ENCODE data around the gene GRIN2C. TPM values are rescaled to one million over a fixed set of nuclear protein-coding genes. Genes with fewer than 3 reads are reported as not detected.

Gene GRIN2C
- total and polyA plus RNA-seq, 2 donors (not counting 3 experiments of a cell fraction or from before 2014, with no cell fraction given), result 0.04 to 0.60 TPM

GRCh38 chr17:74833501-74834377, 25.9 kb downstream of the GRIN2C start:
- Histone ChIP-seq H3K9me3 (replicated peaks; ENCODE audit: control insufficient read depth, insufficient read depth, low read length) (no peaks in the 10 kb centered on the region), H3K4me2 (ENCODE audit: insufficient read depth, low read length) (no peak overlapping the region), H3K9ac (replicated peaks; ENCODE audit: extremely low read depth, insufficient read depth, low read length) (no peak overlapping the region), H3K27me3 (ENCODE audit: control insufficient read depth in 2 of 2, insufficient read depth in 2 of 2, low read length in 2 of 2) (no peaks in the 10 kb centered on the region), H2AFZ (ENCODE audit: low read depth, low read length) (no peak overlapping the region), H3K4me1 (ENCODE audit: control insufficient read depth, extremely low read depth, insufficient read depth, low read length) (no peaks in the 10 kb centered on the region), H3K4me3 (replicated peaks in 1 of 3; ENCODE audit: insufficient read depth in 1 of 3, low read depth in 1 of 3, low read length in 3 of 3) (no peak overlapping the region), H3K79me2 (ENCODE audit: control insufficient read depth, insufficient read depth, low read length) (no peaks in the 10 kb centered on the region), H3K36me3 (ENCODE audit: control insufficient read depth in 2 of 2, extremely low read depth in 1 of 2, insufficient read depth in 2 of 2, low read length in 2 of 2) (no peaks in the 10 kb centered on the region), H3K27ac (ENCODE audit: insufficient read depth, low read depth, low read length) (no peak overlapping the region), H3K9me1 (replicated peaks; ENCODE audit: control insufficient read depth, extremely low read depth, insufficient read depth, low read length) (no peaks in the 10 kb centered on the region), H4K20me1 (replicated peaks; ENCODE audit: control insufficient read depth, extremely low read depth, insufficient read depth, low read length) (no peaks in the 10 kb centered on the region)
- FAIRE-seq (no peak), DNase-seq (ENCODE audit: low read depth, low spot score) (no peak)
- TF ChIP-seq MAX (IDR thresholded peaks at IDR 0.05; ENCODE audit: insufficient read depth, insufficient read length), result no peak
- no peak for TF ChIP-seq POLR2A (IDR thresholded peaks at IDR 0.05; ENCODE audit: low read depth, low read length)
- TF ChIP-seq POLR2AphosphoS5 (IDR thresholded peaks at IDR 0.05; ENCODE audit: insufficient read depth, low read depth, low read length), result no peak
- no peak for TF ChIP-seq EZH2 (IDR thresholded peaks at IDR 0.05; ENCODE audit: borderline replicate concordance, low read depth, low read length, severe bottlenecking)
- no peak for TF ChIP-seq JUN (IDR thresholded peaks at IDR 0.05; ENCODE audit: borderline replicate concordance, insufficient read depth, insufficient read length, low read depth)
- no peak for TF ChIP-seq GATA2 (IDR thresholded peaks at IDR 0.05; ENCODE audit: insufficient read depth, insufficient read length, low read depth, low read length)
- no peak for TF ChIP-seq FOS (IDR thresholded peaks at IDR 0.05; ENCODE audit: borderline replicate concordance, insufficient read depth, low read length)
- TF ChIP-seq MYC (IDR thresholded peaks at IDR 0.05; ENCODE audit: low read depth, low read length), result no peak
- CTCF ChIA-PET, result interaction anchor here (1.2 to 2.5 kb wide), 2 partner anchors 9 to 27 kb away, joined by 4 to 15 read pairs; no protein-coding TSS in a partner anchor
- dilution Hi-C loops (cut with MboI; ENCODE audit: extremely low pct_ligation_motif_present, low sequenced_read_pairs) (no loop called here), intact Hi-C loops (cut with micrococcal nuclease) (no loop called here)
- BruUV-seq (replicated peaks), result no TSS peak
- POLR2A ChIA-PET, result no interaction called here
